ENCODE results near the gene JAM2.
"Not testable (repeated sequence)": the region's sequence is repeated elsewhere in the genome, so short reads cannot be mapped to it uniquely, and the experiment has no call there.

The JAM2 gene, protein sequence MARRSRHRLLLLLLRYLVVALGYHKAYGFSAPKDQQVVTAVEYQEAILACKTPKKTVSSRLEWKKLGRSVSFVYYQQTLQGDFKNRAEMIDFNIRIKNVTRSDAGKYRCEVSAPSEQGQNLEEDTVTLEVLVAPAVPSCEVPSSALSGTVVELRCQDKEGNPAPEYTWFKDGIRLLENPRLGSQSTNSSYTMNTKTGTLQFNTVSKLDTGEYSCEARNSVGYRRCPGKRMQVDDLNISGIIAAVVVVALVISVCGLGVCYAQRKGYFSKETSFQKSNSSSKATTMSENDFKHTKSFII

DNA sequence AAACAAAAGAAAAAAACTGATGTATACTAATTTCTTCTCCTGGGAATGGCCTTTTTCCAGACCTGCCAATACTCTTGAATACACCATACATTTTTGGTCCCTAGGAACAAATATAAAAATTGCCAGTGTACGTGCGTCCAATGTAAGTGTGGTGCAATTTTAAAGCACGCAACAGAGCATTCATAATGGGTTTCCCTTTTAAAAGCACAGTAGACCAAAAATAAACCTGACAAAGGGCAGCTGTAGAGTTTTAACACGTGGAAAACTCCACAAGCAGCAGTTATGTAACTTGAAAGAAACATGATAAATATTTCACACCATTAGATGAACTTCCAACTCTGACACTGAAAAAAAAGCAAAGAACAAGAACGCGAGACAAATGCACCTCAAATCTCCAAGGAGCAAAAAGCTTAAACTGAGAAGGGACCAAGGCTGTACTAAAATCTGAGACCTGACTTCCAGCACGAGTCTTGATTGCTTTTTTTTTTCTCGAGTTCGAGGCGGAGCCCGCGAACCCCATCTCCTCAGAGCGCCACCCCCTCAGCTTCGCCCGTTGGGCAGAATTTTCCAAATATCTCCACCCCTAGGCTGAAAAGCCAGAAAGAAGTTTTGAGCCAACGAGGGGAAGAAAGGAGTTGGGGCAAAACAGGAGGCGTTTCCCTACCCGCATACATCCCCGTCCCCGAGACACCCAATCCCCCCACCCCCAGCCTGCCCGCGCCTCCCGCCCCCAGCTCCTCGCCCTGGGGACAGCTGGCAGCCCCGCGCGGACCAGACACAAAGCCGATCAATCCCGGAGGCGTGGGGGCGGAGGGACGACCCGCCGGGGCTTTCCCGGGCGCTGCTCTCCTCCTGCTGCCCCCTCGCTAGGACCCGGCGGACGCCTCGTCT is at the start of gene JAM2:
Gene JAM2, plus strand, starts transcription at position 599 of the 891 bp plus-strand sequence. CDS start 564 bp downstream, outside the sequence.
- in situ Hi-C loops (cut with MboI; ENCODE audit: low sequenced_read_pairs) = no loop called here

DNA sequence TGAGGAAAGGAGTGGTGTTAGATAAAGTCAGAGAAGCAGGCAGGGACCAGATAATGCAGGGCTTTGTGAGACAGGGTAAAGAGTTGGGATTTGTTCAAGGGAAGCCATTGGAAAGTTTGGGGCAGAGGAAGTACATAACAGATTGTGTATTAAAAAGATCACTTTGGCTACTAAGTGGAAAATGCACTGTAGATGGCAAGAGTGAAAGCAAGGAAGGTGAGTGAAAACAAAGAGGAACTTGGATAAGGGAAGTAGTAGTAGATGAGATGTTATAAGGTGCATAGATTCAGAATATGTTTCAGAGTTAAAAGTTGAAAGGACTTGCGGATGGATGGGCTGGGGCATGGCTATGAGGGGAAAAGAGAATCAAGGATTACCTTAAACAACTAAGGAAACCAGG is 49.2 kb upstream of the JAM2 start:
- in situ Hi-C loops (cut with MboI; ENCODE audit: low sequenced_read_pairs) = no loop called here

DNA sequence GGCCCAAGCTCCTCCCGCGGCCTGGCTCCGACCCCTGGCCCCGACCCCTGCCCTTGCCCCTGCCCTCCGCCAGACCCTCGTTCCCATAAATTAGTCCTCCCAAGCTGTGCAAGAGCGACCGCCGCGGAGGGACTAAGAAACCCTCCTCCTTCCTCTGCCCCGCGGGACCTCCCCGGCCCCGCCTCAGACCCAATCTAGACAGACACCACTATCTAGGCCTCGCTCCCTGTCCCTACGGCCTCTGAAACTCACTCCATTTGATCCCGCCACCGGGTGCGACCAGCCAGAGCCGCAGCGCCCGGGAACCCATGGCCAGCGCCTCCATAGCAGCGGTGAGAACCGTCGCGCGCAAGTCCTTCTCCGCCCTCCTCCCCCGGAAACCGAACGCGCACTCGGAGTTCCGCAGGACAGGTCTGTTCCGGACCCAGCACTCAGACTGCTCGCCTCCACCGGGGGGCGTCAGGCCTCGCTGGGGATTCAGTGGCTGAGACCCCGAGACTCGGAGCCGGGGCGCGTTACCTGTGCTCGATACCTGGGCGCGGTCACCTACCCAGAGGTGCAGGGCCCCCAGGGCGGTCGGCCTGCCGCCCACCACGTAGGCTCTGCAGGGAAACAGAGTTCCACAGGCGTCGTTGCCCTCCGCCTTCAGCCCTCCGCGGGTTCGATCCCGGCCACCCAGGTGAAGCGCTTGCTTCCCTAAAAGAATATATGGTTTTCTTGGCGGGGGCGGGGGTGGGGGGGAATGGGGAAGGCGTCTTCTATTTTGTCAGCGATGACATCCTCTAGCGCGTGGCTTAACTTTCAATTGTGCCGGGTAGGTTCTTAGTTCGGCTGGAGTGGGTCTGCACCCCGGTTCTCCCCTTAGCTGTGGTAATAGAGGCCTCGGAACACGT is 31.7 kb upstream of the JAM2 start, which contains the start of gene MRPL39:
Gene MRPL39, minus strand, starts transcription at position 331 of the 893 bp plus-strand sequence. Its CDS starts 6 bp downstream, at position 325.
- in situ Hi-C loops (cut with MboI; ENCODE audit: low sequenced_read_pairs) = loop anchor here (25.0 kb wide), 3 partner anchors 255 to 1105 kb away; partner anchors contain the start of gene APP

DNA sequence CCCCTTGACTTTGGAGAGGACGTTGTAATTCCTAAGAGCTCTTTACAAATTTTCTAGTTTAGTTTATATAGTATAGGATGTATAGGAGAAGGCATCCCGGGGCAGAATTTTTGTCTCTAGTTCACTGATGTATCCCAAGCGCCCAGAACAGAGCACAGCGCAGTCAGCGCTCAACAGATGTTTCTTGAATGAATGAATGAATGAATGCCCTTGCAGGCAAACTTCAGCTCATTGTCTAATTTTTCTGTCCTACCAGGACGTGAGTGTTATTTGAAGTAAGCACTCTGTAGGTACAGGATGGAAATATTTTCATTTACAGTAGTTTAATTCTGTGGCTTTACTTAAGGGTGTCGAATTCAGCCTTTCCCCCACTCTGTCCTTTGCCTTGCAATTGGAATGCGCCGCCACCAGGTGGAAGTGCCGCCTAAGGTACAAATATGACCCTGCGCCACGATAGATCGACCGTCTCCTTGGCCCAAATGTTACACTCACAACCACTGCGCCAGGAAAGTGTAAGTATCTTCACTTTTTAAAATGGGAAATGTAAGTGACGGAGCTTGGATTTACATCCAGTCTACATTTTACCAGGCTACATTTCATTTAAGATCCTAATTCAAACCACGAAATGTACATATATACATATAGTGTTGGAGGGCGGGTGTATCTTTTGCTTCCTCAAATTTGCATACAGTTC is 30.9 kb upstream of the JAM2 start:
- in situ Hi-C loops (cut with MboI; ENCODE audit: low sequenced_read_pairs) = loop anchor here (25.0 kb wide), 3 partner anchors 254 to 1104 kb away; partner anchors contain the start of gene APP

DNA sequence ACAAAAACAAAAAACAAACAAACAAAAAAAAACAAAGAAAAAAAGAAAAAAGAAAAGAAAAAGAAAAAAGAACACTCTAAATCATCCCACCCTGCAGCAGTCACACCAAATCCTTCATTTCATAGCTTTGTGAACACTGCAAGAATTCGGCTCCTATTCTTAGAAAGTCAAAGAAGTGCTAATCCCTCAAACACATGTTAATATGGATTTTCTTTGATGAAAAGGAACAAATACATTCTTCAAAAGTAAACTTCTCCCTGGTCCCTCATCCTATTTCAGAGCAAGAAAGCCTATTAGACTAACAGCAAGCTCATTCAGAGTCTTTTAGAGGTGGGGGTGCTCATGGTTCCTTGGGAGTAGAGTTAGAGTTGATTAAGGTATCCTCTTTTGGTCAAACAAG is 24.6 kb upstream of the JAM2 start:
- in situ Hi-C loops (cut with MboI; ENCODE audit: low sequenced_read_pairs) = loop anchor here (25.0 kb wide), 3 partner anchors 248 to 1098 kb away; partner anchors contain the start of gene APP

DNA sequence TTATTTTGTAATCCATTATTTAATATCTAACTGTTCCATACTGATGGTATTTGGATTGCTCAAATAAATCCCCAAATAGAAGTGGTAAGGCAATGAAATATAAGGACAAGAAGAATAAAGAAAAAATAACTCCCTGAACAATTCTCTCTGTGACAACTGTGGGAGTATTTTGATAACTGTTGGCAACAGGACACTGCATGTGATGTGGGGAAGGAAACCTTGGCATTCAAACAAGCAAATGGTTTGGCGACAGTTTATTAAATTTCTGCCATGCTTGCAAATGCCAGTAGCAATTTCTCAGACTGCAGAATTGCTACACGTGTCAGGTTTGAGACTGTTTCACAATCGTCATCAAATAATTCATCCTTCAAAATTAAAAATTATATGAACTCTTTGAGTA is 23.2 kb upstream of the JAM2 start:
- in situ Hi-C loops (cut with MboI; ENCODE audit: low sequenced_read_pairs) = loop anchor here (25.0 kb wide), 3 partner anchors 246 to 1096 kb away; partner anchors contain the start of gene APP

DNA sequence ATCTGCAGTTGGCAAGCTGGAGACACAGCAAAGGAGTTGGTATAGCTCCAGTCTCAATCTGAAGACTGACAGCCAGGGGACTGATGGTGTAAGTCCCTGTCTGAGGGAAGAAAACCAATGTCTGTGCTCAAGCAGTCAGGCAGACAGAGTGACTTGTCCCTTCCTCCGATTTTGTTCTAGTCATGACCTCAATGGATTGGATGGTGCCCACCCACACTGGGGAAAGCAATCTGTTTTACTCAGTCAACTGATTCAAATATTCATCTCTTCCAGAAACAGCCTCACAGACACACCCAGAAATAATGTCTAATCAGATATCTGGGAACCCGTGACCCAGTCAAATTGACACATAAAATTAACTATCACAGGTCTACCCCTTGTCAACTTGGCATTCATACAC is 19.9 kb upstream of the JAM2 start:
- in situ Hi-C loops (cut with MboI; ENCODE audit: low sequenced_read_pairs) = loop anchor here (25.0 kb wide), 3 partner anchors 243 to 1093 kb away; partner anchors contain the start of gene APP

DNA sequence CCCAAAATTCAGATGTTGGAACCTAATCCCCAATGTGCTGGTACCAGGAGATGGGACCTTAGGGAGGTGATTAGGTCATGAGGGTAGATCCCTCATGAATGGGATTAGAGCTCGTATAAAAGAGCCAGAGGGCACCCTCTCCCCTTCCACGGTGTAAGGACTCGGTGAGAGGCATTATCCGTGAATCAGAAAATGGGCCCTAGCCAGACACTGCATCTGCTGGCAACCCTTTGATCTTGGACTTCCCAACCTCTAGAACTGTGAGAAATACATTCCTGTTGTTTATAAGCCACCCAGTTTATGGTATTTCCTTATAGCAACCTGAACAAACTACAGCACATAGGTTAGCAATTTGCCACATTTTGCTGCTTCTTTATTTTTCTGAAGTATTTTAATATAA is 14.5 kb upstream of the JAM2 start:
- in situ Hi-C loops (cut with MboI; ENCODE audit: low sequenced_read_pairs) = loop anchor here (25.0 kb wide), 3 partner anchors 238 to 1088 kb away; partner anchors contain the start of gene APP

DNA sequence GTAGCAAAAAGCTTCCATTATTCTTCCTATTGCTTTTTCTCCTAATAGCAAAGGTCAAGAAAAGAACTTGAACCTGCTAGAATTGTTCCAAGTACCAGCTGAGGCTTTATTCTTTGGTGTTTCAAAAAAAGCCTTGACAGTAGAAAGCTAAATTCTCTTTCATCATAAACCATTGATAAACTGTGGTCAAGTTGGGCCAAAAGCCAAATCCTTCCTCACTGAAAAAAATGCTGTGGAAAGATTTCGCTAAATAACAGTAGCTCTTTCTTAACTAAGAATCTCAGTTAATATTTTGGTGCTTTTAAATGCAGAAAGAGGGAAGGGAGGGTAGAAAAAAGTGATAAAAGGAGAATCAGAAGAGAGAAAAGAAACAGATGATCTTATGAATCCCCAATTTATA is 14.0 kb upstream of the JAM2 start:
- in situ Hi-C loops (cut with MboI; ENCODE audit: low sequenced_read_pairs) = no loop called here

DNA sequence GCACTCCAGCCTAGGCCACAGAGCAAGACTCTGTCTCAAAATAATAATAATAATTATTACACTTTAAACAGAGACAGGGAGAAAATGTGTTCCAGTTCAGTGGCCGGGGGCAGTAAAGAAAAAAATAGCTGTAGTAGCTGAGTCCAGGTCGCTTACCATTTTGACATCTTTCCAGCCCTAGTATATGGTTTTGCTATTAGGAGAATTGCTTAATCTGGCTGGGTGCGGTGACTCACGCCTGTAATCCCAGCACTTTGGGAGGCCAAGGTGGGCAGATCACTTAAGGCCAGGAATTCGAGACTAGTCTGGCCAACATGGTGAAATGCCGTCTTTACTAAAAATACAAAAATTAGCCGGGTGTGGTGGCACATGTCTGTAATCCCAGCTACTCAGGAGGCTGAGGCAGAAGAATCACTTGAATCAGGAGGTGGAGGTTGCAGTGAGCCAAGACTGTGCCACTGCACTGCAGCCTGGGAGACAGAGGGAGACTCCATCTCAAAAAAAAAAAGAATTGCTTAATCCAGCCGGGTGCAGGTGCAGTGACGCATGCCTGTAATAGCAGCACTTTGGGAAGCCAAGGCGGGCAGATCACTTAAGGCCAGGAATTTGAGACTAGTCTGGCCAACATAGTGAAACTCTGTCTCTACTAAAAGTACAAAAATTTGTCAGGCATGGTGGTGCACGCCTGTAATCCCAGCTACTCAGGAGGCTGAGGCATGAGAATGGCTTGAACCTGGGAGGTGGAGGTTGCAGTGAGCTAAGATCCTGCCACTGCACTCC is 13.1 kb upstream of the JAM2 start:
- in situ Hi-C loops (cut with MboI; ENCODE audit: low sequenced_read_pairs) = not testable (repeated sequence)

DNA sequence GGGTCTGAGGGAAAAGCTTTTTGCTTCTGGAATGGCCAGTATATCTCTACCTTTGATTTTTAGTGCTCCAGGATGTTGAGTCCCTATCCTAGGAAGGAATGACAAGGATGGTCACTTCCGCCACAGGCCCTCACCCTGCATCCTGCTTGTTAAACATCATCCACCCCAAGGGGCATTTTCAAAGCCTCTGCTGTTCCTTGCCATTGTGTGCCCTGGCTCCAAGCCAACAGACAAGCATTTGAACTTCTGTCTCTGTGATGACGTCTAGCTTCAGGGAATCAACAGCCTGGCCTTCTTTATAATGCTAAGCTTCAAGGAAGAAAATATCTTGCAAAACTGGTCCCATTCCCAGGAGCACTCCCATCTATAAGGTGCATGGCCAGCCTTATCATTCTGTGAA is 12.3 kb upstream of the JAM2 start:
- in situ Hi-C loops (cut with MboI; ENCODE audit: low sequenced_read_pairs) = no loop called here

DNA sequence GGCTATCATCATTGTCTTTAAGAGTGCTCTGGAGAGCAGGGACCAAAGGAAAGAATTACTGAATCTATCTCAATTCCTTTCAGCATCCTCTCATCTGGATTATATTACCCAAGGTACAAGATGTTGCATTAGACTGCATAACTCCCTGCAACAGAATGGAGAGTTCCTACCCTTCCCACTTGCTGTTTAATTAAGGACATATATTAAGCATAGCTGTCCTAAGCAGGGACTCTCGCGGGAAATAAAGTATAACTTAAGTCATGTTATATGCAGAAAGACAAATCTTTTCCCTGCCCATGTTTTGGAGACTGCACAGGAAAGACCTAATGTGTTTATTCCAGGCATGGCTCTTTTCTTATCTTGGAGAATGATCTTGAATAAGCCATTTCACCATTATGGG is 6.8 kb upstream of the JAM2 start:
- in situ Hi-C loops (cut with MboI; ENCODE audit: low sequenced_read_pairs) = no loop called here

DNA sequence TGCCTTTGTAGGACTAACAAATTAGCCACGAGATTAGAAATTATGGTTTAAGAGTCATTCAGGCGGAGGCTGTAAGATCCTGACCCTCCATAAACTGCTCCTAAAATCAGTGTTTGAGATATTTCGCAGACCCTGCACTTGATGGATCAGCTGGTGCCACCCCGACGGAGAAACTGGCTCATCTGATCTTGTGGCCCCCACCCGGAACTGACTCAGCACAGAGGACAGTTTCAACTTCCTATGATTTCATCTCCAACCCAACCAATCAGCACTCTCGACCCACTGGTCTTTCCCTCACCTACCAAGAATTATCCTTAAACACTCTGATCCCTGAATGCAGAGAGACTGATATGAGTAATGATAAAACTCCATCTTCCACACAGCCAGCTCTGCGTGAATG is 3.7 kb upstream of the JAM2 start:
- in situ Hi-C loops (cut with MboI; ENCODE audit: low sequenced_read_pairs) = no loop called here

DNA sequence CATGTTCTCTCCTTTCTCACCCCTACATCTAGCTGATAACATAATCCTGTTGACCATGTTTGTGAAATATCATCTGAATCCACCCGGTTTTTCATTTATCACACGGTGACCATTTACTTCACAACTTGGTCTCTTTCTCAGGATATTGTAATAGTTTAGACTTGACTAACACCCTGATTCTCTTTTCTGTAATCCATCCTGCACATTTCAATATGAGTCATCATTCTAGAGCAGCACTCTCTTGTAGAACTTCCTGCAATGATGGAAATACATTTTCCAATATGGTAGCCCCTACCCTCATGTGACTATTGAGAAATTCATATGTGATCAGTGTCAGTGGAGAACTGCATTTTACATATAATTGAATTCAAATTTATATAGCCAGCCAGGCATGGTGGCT is 2.3 kb upstream of the JAM2 start:
- in situ Hi-C loops (cut with MboI; ENCODE audit: low sequenced_read_pairs) = no loop called here

DNA sequence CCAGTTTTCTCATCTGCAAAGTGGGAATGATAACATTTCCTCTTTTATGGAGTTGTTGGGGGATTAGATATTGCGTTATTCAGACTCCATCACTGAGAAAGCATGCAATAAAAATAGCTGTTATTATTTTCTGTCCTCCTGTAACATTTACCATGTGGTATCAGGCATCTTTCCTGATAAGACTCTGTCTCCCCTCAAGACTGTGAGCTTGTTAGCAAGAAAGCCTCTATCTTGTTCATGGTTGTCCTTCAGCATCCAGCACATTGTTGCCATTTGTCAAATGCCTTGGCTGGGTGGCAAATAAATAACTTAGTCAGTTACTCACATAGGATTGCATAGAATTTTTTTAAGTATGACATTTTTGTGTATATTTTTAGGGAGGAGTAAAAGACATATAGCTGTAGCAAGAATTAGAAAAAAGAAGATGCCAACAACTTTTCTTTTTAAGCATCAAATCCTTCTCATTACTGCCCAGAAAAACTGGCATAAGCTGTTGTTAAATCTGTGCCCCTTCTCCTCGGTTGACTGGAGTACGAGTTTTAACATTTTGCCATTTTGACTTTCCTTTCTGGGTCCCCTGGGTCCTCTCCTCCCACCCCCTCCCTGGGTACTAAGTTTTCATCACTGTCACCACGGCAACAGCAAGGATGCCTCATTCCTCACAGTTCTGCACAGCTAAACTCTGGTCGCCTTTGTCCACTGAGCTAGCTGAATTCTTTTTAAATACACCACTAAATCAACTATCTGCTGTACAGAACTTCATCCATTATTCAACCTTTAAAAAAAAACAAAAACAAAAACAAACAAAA is 1.0 kb upstream of the JAM2 start:
- in situ Hi-C loops (cut with MboI; ENCODE audit: low sequenced_read_pairs) = no loop called here

DNA sequence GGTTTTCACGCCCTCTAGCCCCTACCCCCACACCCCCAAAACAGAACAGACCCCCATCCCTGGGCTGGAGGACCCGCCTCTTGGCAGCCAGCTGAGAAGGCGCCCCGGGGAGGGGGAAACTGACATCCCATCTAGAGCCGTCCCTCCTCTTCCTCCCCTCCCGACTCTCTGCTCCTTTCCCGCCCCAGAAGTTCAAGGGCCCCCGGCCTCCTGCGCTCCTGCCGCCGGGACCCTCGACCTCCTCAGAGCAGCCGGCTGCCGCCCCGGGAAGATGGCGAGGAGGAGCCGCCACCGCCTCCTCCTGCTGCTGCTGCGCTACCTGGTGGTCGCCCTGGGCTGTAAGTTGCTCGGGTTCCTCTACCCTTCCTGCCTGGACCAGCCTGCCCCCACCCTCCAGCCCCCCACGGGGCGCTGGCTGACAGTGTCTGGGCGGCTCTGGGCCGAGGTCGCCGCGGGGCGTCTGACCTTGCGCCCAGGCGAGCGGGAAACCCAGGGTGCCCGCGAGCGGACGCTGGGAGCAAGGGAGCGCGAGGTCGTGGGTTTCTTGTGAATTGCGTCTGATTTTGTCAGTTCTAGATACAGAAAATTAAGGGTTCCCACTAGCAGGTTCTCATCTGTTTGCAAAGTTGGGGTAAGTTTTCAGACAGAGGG is 618 bp downstream of the JAM2 start:
- in situ Hi-C loops (cut with MboI; ENCODE audit: low sequenced_read_pairs) = no loop called here

DNA sequence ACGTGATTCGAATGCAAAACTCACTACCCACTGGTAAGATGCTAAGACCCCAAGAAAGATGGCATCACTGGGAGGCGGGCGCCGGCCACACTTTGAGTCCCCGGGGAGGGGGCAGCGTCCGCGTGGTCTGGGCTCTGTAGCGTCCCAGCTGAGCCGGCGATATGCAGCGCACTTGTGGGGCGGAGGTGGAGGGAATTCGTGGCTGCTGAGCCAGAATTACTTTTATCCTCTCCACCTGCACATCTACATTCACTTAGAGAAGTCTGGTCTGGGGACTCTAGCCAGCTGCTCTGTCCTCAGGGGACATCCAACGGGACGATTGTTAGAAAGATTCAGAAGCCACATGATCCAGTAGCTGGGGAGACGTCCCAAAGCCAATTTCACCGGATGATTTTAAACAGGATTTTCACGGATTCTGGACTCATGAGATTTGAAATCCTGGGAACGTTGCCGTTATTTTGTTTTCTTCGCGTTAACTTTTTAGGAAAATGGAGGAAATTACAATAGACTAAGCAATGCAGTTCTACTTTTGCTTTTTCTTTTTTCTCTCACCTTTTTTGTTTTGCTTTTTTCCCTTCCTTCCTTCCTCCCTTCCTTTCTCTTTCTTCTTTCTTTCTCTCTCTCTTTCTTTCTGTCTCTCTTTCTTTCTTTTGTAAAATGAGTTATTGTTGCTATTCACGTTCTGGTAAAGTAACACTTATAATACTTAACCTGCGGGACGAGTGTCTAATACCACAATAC is 1.3 kb downstream of the JAM2 start:
- in situ Hi-C loops (cut with MboI; ENCODE audit: low sequenced_read_pairs) = no loop called here

Measured in HL-60/S4 treated with retinoic acid at 250 ng/mL for 4 days and 3 days (cell line).